GM19043 (cell line): Measurements from ENCODE around the gene SIGLEC10.
"Not testable (repeated sequence)": the region's sequence is repeated elsewhere in the genome, so short reads cannot be mapped to it uniquely, and the experiment has no call there.

Experiments used
- ATAC-seq: cut with Tn5 transposase; IDR thresholded peaks from one replicate; pipeline ENCODE4 v1.9.1; 2021; ENCODE audit warnings: low read depth; ENCODE audit not compliant: unreplicated experiment

SIGLEC10 gene

GRCh38 chr19:51397453-51397852, 20.0 kb downstream of the SIGLEC10 start:
- ATAC-seq, result not testable (repeated sequence)

- ATAC-seq, result no peak
Observed at GRCh38 chr19:51396175-51396574, 21.3 kb downstream of the SIGLEC10 start.

GRCh38 chr19:51394050-51394836, 23.2 kb downstream of the SIGLEC10 start:
- peak; percentile 75 for ATAC-seq

- no peak for ATAC-seq
Observed at GRCh38 chr19:51392701-51393100, 24.7 kb downstream of the SIGLEC10 start.

GRCh38 chr19:51391073-51391611, 26.3 kb downstream of the SIGLEC10 start:
- no peak for ATAC-seq

- no peak for ATAC-seq
Observed at GRCh38 chr19:51389143-51389542, 28.3 kb downstream of the SIGLEC10 start.

- ATAC-seq, result no peak
Observed at GRCh38 chr19:51387924-51388389, 29.5 kb downstream of the SIGLEC10 start, which contains the start of gene LIM2. Gene LIM2, minus strand, starts transcription at chr19:51387974. Its CDS starts 531 bp downstream, at chr19:51387443.

GRCh38 chr19:51386882-51387520, 30.4 kb downstream of the SIGLEC10 start:
- no peak for ATAC-seq

- no peak for ATAC-seq
Observed at GRCh38 chr19:51382004-51382403, 35.4 kb downstream of the SIGLEC10 start.

- no peak for ATAC-seq
Observed at GRCh38 chr19:51380379-51380778, 37.1 kb downstream of the SIGLEC10 start.

GRCh38 chr19:51377422-51377821, 40.0 kb downstream of the SIGLEC10 start:
- ATAC-seq, result no peak

GRCh38 chr19:51375504-51376221, 41.8 kb downstream of the SIGLEC10 start:
- no peak for ATAC-seq

- peak; percentile 39 for ATAC-seq
Observed at GRCh38 chr19:51372649-51373504, 44.6 kb downstream of the SIGLEC10 start, which contains the start of gene NKG7. Gene NKG7, minus strand, starts transcription at chr19:51372654. Its CDS starts 119 bp downstream, at chr19:51372535.

- ATAC-seq, result no peak
Observed at GRCh38 chr19:51372021-51372648, 45.3 kb downstream of the SIGLEC10 start.

GRCh38 chr19:51371186-51371690, 46.2 kb downstream of the SIGLEC10 start:
- ATAC-seq, result no peak

GRCh38 chr19:51370230-51370629, 47.2 kb downstream of the SIGLEC10 start:
- ATAC-seq, result no peak

GRCh38 chr19:51368366-51369282, 48.8 kb downstream of the SIGLEC10 start, which contains the start of gene CLDND2:
Gene CLDND2, minus strand, starts transcription at chr19:51369003. Its CDS starts 426 bp downstream, at chr19:51368577.
- no peak for ATAC-seq
